WTC11 (cell line): ENCODE results near the gene LMAN2. TPM values are rescaled to one million over a fixed set of nuclear protein-coding genes. Genes with fewer than 3 reads are reported as not detected.

ENCODE experiments used
- ATAC-seq: fragments of 200-7000 bp; cut with Tn5 transposase; 2 replicates; pipeline ENCODE4 v1.10.0; 2021; ENCODE audit warnings: mild to moderate bottlenecking, moderate library complexity
- CTCF ChIA-PET: fragments of 300-600 bp; sonication (Branson Sonifier 250); formaldehyde crosslinking; loops from one replicate; lab custom pipeline; 2021; ENCODE audit warnings: antibody characterized with exemption; lab: Charles Lee
- POLR2A ChIA-PET: fragments of 350-600 bp; sonication (Branson Sonifier 250); formaldehyde crosslinking; loops from one replicate; lab custom pipeline; 2021; ENCODE audit warnings: antibody characterized with exemption; lab: Charles Lee
- DNase-seq: peaks from one replicate; pipeline ENCODE4 v3.0.0; 2021; ENCODE audit warnings: low spot score
- H3K27ac Mint-ChIP-seq: 2 replicates; pipeline ENCODE4 v1.8.0; 2021; ENCODE audit warnings: mixed read lengths
- H3K27me3 Mint-ChIP-seq: 2 replicates; pipeline ENCODE4 v1.8.0; 2021; ENCODE audit warnings: low read depth, mild to moderate bottlenecking, moderate library complexity, mixed read lengths
- H3K36me3 Mint-ChIP-seq: 2 replicates; pipeline ENCODE4 v1.8.0; 2021; ENCODE audit warnings: mixed read lengths
- H3K4me1 Mint-ChIP-seq: 2 replicates; pipeline ENCODE4 v1.8.0; 2022; ENCODE audit warnings: mixed read lengths
- H3K4me3 Mint-ChIP-seq: 2 replicates; pipeline ENCODE4 v1.8.0; 2021; ENCODE audit warnings: mild to moderate bottlenecking, moderate library complexity, mixed read lengths
- H3K9me3 Mint-ChIP-seq: 2 replicates; pipeline ENCODE4 v1.8.0; 2021; ENCODE audit warnings: mixed read lengths
- CBFB ChIP-seq: sonication (generic); formaldehyde crosslinking; IDR thresholded peaks from 2 replicates; pipeline ENCODE4 v1.8.1; 2022; ENCODE audit warnings: mild to moderate bottlenecking, low read depth, missing genetic modification reagents
- GABPB1 ChIP-seq: sonication (generic); formaldehyde crosslinking; IDR thresholded peaks from 2 replicates; pipeline ENCODE4 v1.8.1; 2023; ENCODE audit warnings: mild to moderate bottlenecking, missing genetic modification reagents
- GRHL2 ChIP-seq: fragments of 250-450 bp; sonication (Bioruptor Pico); IDR thresholded peaks from 2 replicates; pipeline ENCODE4 v1.8.0; 2022; ENCODE audit warnings: mild to moderate bottlenecking, moderate library complexity; ENCODE audit not compliant: insufficient replicate concordance, severe bottlenecking
- GTF2I ChIP-seq: fragments of 250-450 bp; sonication (Bioruptor Pico); conservative IDR thresholded peaks from 2 replicates; pipeline ENCODE4 v1.4.0; 2021; ENCODE audit warnings: mild to moderate bottlenecking
- NFE2L1 ChIP-seq: sonication (generic); formaldehyde crosslinking; IDR thresholded peaks from 2 replicates; pipeline ENCODE4 v1.8.1; 2023; ENCODE audit warnings: missing genetic modification reagents
- SP1 ChIP-seq: sonication (generic); formaldehyde crosslinking; conservative IDR thresholded peaks from 2 replicates; pipeline ENCODE4 v1.8.1; 2022; ENCODE audit warnings: missing genetic modification reagents
- TCF7 ChIP-seq: sonication (generic); formaldehyde crosslinking; IDR thresholded peaks from 2 replicates; pipeline ENCODE4 v1.8.0; 2022; ENCODE audit warnings: mild to moderate bottlenecking, low read depth, missing genetic modification reagents, moderate library complexity
- ZNF121 ChIP-seq: sonication (generic); formaldehyde crosslinking; IDR thresholded peaks from 2 replicates; pipeline ENCODE4 v1.8.0; 2023; ENCODE audit warnings: missing genetic modification reagents
- ZNF512 ChIP-seq: sonication (generic); formaldehyde crosslinking; IDR thresholded peaks from 2 replicates; pipeline ENCODE4 v1.8.1; 2022; ENCODE audit warnings: missing genetic modification reagents, borderline replicate concordance
- total RNA-seq: library from RNA; stranded (reverse); gene quantifications from 3 replicates; pipeline ENCODE4 v1.2.3, GENCODE V29; 2021
- TF ChIP-seq, protein P1 (sequence below): sonication (generic); formaldehyde crosslinking; conservative IDR thresholded peaks from 2 replicates; pipeline ENCODE4 v1.8.1; 2023; ENCODE audit warnings: mild to moderate bottlenecking, low read depth, missing genetic modification reagents, moderate library complexity
- TF ChIP-seq, protein P2 (sequence below): sonication (generic); formaldehyde crosslinking; IDR thresholded peaks from 2 replicates; pipeline ENCODE4 v1.8.1; 2023; ENCODE audit warnings: mild to moderate bottlenecking, missing genetic modification reagents, borderline replicate concordance
- TF ChIP-seq, protein P3 (sequence below): sonication (generic); formaldehyde crosslinking; IDR thresholded peaks from 2 replicates; pipeline ENCODE4 v1.8.0; 2023; ENCODE audit warnings: missing genetic modification reagents, mild to moderate bottlenecking, borderline replicate concordance
- TF ChIP-seq, protein P4 (sequence below): fragments of 250-450 bp; sonication (Bioruptor Pico); IDR thresholded peaks from 2 replicates; pipeline ENCODE4 v1.9.0; 2021; ENCODE audit warnings: mild to moderate bottlenecking

The LMAN2 gene
- total RNA-seq, 1 experiment from 2014 or later = 162 TPM

- H3K27ac Mint-ChIP-seq = no peak within 1 kb of the TSS
- DNase-seq = peak; percentile 61
- no peak for TF ChIP-seq ZNF121 (CRISPR knock-in tag)
- no peak for TF ChIP-seq GRHL2
- TF ChIP-seq CBFB = no peak
- no peak for TF ChIP-seq SP1 (CRISPR knock-in tag)
- no peak for TF ChIP-seq NFE2L1
- TF ChIP-seq GTF2I (CRISPR knock-in tag) = no peak
- TF ChIP-seq, protein P1, sequence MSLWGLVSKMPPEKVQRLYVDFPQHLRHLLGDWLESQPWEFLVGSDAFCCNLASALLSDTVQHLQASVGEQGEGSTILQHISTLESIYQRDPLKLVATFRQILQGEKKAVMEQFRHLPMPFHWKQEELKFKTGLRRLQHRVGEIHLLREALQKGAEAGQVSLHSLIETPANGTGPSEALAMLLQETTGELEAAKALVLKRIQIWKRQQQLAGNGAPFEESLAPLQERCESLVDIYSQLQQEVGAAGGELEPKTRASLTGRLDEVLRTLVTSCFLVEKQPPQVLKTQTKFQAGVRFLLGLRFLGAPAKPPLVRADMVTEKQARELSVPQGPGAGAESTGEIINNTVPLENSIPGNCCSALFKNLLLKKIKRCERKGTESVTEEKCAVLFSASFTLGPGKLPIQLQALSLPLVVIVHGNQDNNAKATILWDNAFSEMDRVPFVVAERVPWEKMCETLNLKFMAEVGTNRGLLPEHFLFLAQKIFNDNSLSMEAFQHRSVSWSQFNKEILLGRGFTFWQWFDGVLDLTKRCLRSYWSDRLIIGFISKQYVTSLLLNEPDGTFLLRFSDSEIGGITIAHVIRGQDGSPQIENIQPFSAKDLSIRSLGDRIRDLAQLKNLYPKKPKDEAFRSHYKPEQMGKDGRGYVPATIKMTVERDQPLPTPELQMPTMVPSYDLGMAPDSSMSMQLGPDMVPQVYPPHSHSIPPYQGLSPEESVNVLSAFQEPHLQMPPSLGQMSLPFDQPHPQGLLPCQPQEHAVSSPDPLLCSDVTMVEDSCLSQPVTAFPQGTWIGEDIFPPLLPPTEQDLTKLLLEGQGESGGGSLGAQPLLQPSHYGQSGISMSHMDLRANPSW (CRISPR knock-in tag) = no peak
- no peak for TF ChIP-seq ZNF512 (CRISPR knock-in tag)
- TF ChIP-seq, protein P2, sequence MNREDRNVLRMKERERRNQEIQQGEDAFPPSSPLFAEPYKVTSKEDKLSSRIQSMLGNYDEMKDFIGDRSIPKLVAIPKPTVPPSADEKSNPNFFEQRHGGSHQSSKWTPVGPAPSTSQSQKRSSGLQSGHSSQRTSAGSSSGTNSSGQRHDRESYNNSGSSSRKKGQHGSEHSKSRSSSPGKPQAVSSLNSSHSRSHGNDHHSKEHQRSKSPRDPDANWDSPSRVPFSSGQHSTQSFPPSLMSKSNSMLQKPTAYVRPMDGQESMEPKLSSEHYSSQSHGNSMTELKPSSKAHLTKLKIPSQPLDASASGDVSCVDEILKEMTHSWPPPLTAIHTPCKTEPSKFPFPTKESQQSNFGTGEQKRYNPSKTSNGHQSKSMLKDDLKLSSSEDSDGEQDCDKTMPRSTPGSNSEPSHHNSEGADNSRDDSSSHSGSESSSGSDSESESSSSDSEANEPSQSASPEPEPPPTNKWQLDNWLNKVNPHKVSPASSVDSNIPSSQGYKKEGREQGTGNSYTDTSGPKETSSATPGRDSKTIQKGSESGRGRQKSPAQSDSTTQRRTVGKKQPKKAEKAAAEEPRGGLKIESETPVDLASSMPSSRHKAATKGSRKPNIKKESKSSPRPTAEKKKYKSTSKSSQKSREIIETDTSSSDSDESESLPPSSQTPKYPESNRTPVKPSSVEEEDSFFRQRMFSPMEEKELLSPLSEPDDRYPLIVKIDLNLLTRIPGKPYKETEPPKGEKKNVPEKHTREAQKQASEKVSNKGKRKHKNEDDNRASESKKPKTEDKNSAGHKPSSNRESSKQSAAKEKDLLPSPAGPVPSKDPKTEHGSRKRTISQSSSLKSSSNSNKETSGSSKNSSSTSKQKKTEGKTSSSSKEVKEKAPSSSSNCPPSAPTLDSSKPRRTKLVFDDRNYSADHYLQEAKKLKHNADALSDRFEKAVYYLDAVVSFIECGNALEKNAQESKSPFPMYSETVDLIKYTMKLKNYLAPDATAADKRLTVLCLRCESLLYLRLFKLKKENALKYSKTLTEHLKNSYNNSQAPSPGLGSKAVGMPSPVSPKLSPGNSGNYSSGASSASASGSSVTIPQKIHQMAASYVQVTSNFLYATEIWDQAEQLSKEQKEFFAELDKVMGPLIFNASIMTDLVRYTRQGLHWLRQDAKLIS = no peak
- no peak for TF ChIP-seq GABPB1 (CRISPR knock-in tag)
- no peak for TF ChIP-seq TCF7 (CRISPR knock-in tag)
- TF ChIP-seq, protein P3, sequence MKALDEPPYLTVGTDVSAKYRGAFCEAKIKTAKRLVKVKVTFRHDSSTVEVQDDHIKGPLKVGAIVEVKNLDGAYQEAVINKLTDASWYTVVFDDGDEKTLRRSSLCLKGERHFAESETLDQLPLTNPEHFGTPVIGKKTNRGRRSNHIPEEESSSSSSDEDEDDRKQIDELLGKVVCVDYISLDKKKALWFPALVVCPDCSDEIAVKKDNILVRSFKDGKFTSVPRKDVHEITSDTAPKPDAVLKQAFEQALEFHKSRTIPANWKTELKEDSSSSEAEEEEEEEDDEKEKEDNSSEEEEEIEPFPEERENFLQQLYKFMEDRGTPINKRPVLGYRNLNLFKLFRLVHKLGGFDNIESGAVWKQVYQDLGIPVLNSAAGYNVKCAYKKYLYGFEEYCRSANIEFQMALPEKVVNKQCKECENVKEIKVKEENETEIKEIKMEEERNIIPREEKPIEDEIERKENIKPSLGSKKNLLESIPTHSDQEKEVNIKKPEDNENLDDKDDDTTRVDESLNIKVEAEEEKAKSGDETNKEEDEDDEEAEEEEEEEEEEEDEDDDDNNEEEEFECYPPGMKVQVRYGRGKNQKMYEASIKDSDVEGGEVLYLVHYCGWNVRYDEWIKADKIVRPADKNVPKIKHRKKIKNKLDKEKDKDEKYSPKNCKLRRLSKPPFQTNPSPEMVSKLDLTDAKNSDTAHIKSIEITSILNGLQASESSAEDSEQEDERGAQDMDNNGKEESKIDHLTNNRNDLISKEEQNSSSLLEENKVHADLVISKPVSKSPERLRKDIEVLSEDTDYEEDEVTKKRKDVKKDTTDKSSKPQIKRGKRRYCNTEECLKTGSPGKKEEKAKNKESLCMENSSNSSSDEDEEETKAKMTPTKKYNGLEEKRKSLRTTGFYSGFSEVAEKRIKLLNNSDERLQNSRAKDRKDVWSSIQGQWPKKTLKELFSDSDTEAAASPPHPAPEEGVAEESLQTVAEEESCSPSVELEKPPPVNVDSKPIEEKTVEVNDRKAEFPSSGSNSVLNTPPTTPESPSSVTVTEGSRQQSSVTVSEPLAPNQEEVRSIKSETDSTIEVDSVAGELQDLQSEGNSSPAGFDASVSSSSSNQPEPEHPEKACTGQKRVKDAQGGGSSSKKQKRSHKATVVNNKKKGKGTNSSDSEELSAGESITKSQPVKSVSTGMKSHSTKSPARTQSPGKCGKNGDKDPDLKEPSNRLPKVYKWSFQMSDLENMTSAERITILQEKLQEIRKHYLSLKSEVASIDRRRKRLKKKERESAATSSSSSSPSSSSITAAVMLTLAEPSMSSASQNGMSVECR (CRISPR knock-in tag) = no peak
- TF ChIP-seq, protein P4, sequence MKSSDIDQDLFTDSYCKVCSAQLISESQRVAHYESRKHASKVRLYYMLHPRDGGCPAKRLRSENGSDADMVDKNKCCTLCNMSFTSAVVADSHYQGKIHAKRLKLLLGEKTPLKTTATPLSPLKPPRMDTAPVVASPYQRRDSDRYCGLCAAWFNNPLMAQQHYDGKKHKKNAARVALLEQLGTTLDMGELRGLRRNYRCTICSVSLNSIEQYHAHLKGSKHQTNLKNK (CRISPR knock-in tag) = no peak
- TF ChIP-seq, all 79 proteins: peak for 0
- ChIA-PET POLR2A (no interaction called here), CTCF (interaction anchor here (1.0 to 7.9 kb wide), 6 partner anchors 10 to 91 kb away, joined by 3 to 202 read pairs (median 75); partner anchors contain the start of gene GRK6)
- H3K4me3 Mint-ChIP-seq = 0 out of 2 replicates have a peak within 1 kb of the TSS, but pooled peaks have one; percentile 24
- H3K9me3 Mint-ChIP-seq = no peaks in the 10 kb centered on the region
- H3K4me1 Mint-ChIP-seq = peaks cover 21% of the 10 kb centered on the region
- no peak for ATAC-seq
- peaks cover 47% of the 10 kb centered on the region for H3K27me3 Mint-ChIP-seq
- H3K36me3 Mint-ChIP-seq = no peaks in the 10 kb centered on the region
These were observed 48.8 kb upstream of the LMAN2 start, which contains the start of gene PFN3 for GRCh38 chr5:177399997-177400868. TSS of gene PFN3 (minus strand) at chr5:177400661. CDS start at chr5:177400576, 85 bp downstream.
